HEK293 (cell line): ENCODE measurements around the gene NCOA7.
A peak's percentile ranks its signal among the peaks of the same experiment; 100 is the strongest.

Experiments
- CTCF ChIA-PET: fragments of 350-600 bp; formaldehyde crosslinking; extraction: SDS; loops from one replicate; lab custom pipeline; 2021; ENCODE audit warnings: antibody characterized with exemption; lab: Yijun Ruan, JAX
- POLR2A ChIA-PET: fragments of 300-600 bp; formaldehyde crosslinking; extraction: SDS; loops from one replicate; lab custom pipeline; 2020; ENCODE audit warnings: antibody characterized with exemption, inconsistent platforms; lab: Yijun Ruan, JAX
- H3K27ac ChIP-seq: fragments of 200-500 bp; sonication (Bioruptor generic); 2 replicates; pipeline ENCODE4 v1.5.1; 2014; ENCODE audit warnings: low read depth, low read length, control low read depth, inconsistent platforms; ENCODE audit errors: extremely low read depth
- H3K36me3 ChIP-seq, 2 experiments: fragments of 200-500 bp in 1 of 2; sonication (Bioruptor generic) in 1 of 2; 1 replicate in 1 of 2; 2 replicates in 1 of 2; pipeline ENCODE4 v1.5.1; 2014 to 2017; ENCODE audit warnings: inconsistent platforms in 2 of 2, low read length in 2 of 2; ENCODE audit not compliant: control insufficient read depth in 2 of 2, insufficient read depth in 1 of 2
- H3K4me1 ChIP-seq: fragments of 200-500 bp; sonication (Bioruptor generic); 2 replicates; pipeline ENCODE4 v1.5.1; 2014; ENCODE audit warnings: mild to moderate bottlenecking, low read length, inconsistent platforms; ENCODE audit not compliant: control insufficient read depth, insufficient read depth
- H3K4me3 ChIP-seq: 2 replicates; pipeline ENCODE4 v1.5.1; 2011; ENCODE audit warnings: low read depth, mild to moderate bottlenecking, control low read depth, low read length, moderate library complexity
- H3K9me3 ChIP-seq: fragments of 200-500 bp; sonication (Bioruptor generic); 2 replicates; pipeline ENCODE4 v1.5.1; 2014; ENCODE audit warnings: low read depth, low read length, inconsistent platforms; ENCODE audit not compliant: control insufficient read depth, insufficient read depth
- ATF2 ChIP-seq: fragments of 450-650 bp; formaldehyde crosslinking; IDR thresholded peaks from 2 replicates; pipeline ENCODE4 v1.5.1; 2016; ENCODE audit warnings: missing biosample characterization, missing genetic modification characterization, low read depth
- BCL6B ChIP-seq: fragments of 450-650 bp; formaldehyde crosslinking; IDR thresholded peaks from 2 replicates; pipeline ENCODE4 v1.5.1; 2017; ENCODE audit warnings: missing biosample characterization, missing genetic modification characterization
- KLF7 ChIP-seq: fragments of 450-650 bp; formaldehyde crosslinking; IDR thresholded peaks from 2 replicates; pipeline ENCODE4 v1.5.1; 2016; ENCODE audit warnings: missing biosample characterization, missing genetic modification characterization, borderline replicate concordance
- KLF9 ChIP-seq: fragments of 450-650 bp; formaldehyde crosslinking; IDR thresholded peaks from 2 replicates; pipeline ENCODE4 v1.5.1; 2016; ENCODE audit warnings: missing biosample characterization, missing genetic modification characterization, low read depth
- MZF1 ChIP-seq: fragments of 450-650 bp; formaldehyde crosslinking; IDR thresholded peaks from 2 replicates; pipeline ENCODE4 v1.5.1; 2017; ENCODE audit warnings: missing biosample characterization, missing genetic modification characterization, borderline replicate concordance
- OSR2 ChIP-seq: fragments of 450-650 bp; formaldehyde crosslinking; IDR thresholded peaks from 2 replicates; pipeline ENCODE4 v1.5.1; 2016; ENCODE audit warnings: missing biosample characterization, missing genetic modification characterization
- REST ChIP-seq: fragments of 450-650 bp; formaldehyde crosslinking; IDR thresholded peaks from 2 replicates; pipeline ENCODE4 v1.5.1; 2016; ENCODE audit warnings: missing biosample characterization, missing genetic modification characterization
- SALL2 ChIP-seq: fragments of 450-650 bp; formaldehyde crosslinking; IDR thresholded peaks from 2 replicates; pipeline ENCODE4 v1.5.0; 2017; ENCODE audit warnings: missing biosample characterization, mild to moderate bottlenecking, missing genetic modification characterization, borderline replicate concordance
- TRIM28 ChIP-seq: IDR thresholded peaks from 2 replicates; pipeline ENCODE4 v1.6.1; 2011; ENCODE audit warnings: low read length, control low read depth, borderline replicate concordance
- WT1 ChIP-seq: fragments of 450-650 bp; formaldehyde crosslinking; IDR thresholded peaks from 2 replicates; pipeline ENCODE4 v1.5.1; 2016; ENCODE audit warnings: missing biosample characterization, missing genetic modification characterization
- ZBTB48 ChIP-seq: fragments of 450-650 bp; formaldehyde crosslinking; IDR thresholded peaks from 2 replicates; pipeline ENCODE4 v1.5.1; 2016; ENCODE audit warnings: missing biosample characterization, missing genetic modification characterization
- ZFHX2 ChIP-seq: fragments of 450-650 bp; formaldehyde crosslinking; conservative IDR thresholded peaks from 2 replicates; pipeline ENCODE4 v1.5.1; 2016; ENCODE audit warnings: missing biosample characterization, missing genetic modification characterization
- ZNF10 ChIP-seq: fragments of 450-650 bp; formaldehyde crosslinking; IDR thresholded peaks from 2 replicates; pipeline ENCODE4 v1.5.1; 2017; ENCODE audit warnings: missing biosample characterization, missing genetic modification characterization
- ZNF114 ChIP-seq: fragments of 450-650 bp; formaldehyde crosslinking; IDR thresholded peaks from 2 replicates; pipeline ENCODE4 v1.5.0; 2017; ENCODE audit warnings: missing biosample characterization, missing genetic modification characterization
- ZNF211 ChIP-seq: fragments of 450-650 bp; formaldehyde crosslinking; IDR thresholded peaks from 2 replicates; pipeline ENCODE4 v1.5.1; 2016; ENCODE audit warnings: low read depth, missing biosample characterization, missing genetic modification characterization
- ZNF214 ChIP-seq: fragments of 450-650 bp; formaldehyde crosslinking; IDR thresholded peaks from 2 replicates; pipeline ENCODE4 v1.5.1; 2017; ENCODE audit warnings: missing biosample characterization, mild to moderate bottlenecking, missing genetic modification characterization, borderline replicate concordance
- ZNF239 ChIP-seq: fragments of 450-650 bp; formaldehyde crosslinking; IDR thresholded peaks from 2 replicates; pipeline ENCODE4 v1.5.1; 2016; ENCODE audit warnings: missing biosample characterization, missing genetic modification characterization
- ZNF555 ChIP-seq: fragments of 450-650 bp; formaldehyde crosslinking; conservative IDR thresholded peaks from 2 replicates; pipeline ENCODE4 v1.5.1; 2017; ENCODE audit warnings: missing biosample characterization, mild to moderate bottlenecking, missing genetic modification characterization, inconsistent platforms
- ZNF560 ChIP-seq: fragments of 450-650 bp; formaldehyde crosslinking; IDR thresholded peaks from 2 replicates; pipeline ENCODE4 v1.5.1; 2017; ENCODE audit warnings: missing biosample characterization, missing genetic modification characterization, borderline replicate concordance
- ZNF626 ChIP-seq: fragments of 450-650 bp; sonication (Bioruptor Pico); formaldehyde crosslinking; IDR thresholded peaks from 2 replicates; pipeline ENCODE4 v1.5.1; 2018; ENCODE audit warnings: missing biosample characterization, missing genetic modification characterization, inconsistent platforms
- ZNF654 ChIP-seq: fragments of 450-650 bp; formaldehyde crosslinking; IDR thresholded peaks from 2 replicates; pipeline ENCODE4 v1.5.1; 2016; ENCODE audit warnings: low read depth, missing biosample characterization, missing genetic modification characterization
- ZNF777 ChIP-seq: fragments of 450-650 bp; formaldehyde crosslinking; IDR thresholded peaks from 2 replicates; pipeline ENCODE4 v1.5.1; 2017; ENCODE audit warnings: missing biosample characterization, missing genetic modification characterization, borderline replicate concordance
- ZSCAN18 ChIP-seq: fragments of 450-650 bp; formaldehyde crosslinking; IDR thresholded peaks from 2 replicates; pipeline ENCODE4 v1.5.1; 2016; ENCODE audit warnings: missing biosample characterization, missing genetic modification characterization

Gene NCOA7

GRCh38 chr6:125743604-125744003 lies 47.2 kb upstream of the NCOA7 start:
- no peak overlapping the region for H3K27ac ChIP-seq
- no peak overlapping the region for H3K4me3 ChIP-seq
- peaks cover 5% of the 10 kb centered on the region; the same call in 1 of the 2 replicates for H3K4me1 ChIP-seq
- no peaks in the 10 kb centered on the region for H3K36me3 ChIP-seq
- TF ChIP-seq ZNF10 (tag by site-specific recombination): peak; percentile 59; the same call in 1 of the 2 replicates
- TF ChIP-seq ZNF654 (tag by site-specific recombination): no peak
- ChIA-PET CTCF (interaction anchor here (0.6 to 1.0 kb wide), 2 partner anchors 11 to 380 kb away, joined by 3 read pairs; no protein-coding TSS in a partner anchor), POLR2A (no interaction called here)
- H3K9me3 ChIP-seq: no peaks in the 10 kb centered on the region

- Histone ChIP-seq H3K36me3 (no peaks in the 10 kb centered on the region), H3K27ac (peak overlapping the region; percentile 93; the same call in 1 of the 2 replicates), H3K9me3 (no peaks in the 10 kb centered on the region), H3K4me1 (peaks cover 5% of the 10 kb centered on the region; the same call in 1 of the 2 replicates), H3K4me3 (no peak overlapping the region)
- ChIA-PET CTCF (interaction anchor here (0.6 to 1.3 kb wide), 8 partner anchors 17 to 591 kb away, joined by 3 to 4 read pairs (median 3); no protein-coding TSS in a partner anchor), POLR2A (interaction anchor here (0.8 to 1.9 kb wide), 3 partner anchors 18 to 211 kb away, joined by 4 to 5 read pairs (median 4); partner anchors contain the start of gene HINT3)
- TF ChIP-seq OSR2 (tag by site-specific recombination) (peak; percentile 47; the same call in 1 of the 2 replicates), WT1 (tag by site-specific recombination) (0 out of 2 replicates have a peak, but pooled peaks have one; percentile 13), KLF7 (no peak), ZNF560 (no peak), ZBTB48 (tag by site-specific recombination) (peak; percentile 54; the same call in 1 of the 2 replicates), REST (tag by site-specific recombination) (no peak), ZNF214 (no peak), ZNF555 (tag by site-specific recombination) (no peak), ZNF239 (no peak), ZSCAN18 (tag by site-specific recombination) (no peak), ZFHX2 (tag by site-specific recombination) (no peak), ZNF777 (tag by site-specific recombination) (no peak), MZF1 (tag by site-specific recombination) (no peak), ZNF211 (no peak), KLF9 (tag by site-specific recombination) (no peak), SALL2 (tag by site-specific recombination) (no peak), ATF2 (tag by site-specific recombination) (no peak), ZNF114 (tag by site-specific recombination) (no peak), ZNF626 (no peak), TRIM28 (peak; percentile 80; the same call in 1 of the 2 replicates), BCL6B (tag by site-specific recombination) (no peak)
These were observed 45.3 kb upstream of the NCOA7 start for GRCh38 chr6:125745281-125746018.
